ENCODE data around the gene INHBC. TPM values are rescaled to one million over a fixed set of nuclear protein-coding genes. Genes with fewer than 3 reads are reported as not detected.
"Not testable (repeated sequence)": the region's sequence is repeated elsewhere in the genome, so short reads cannot be mapped to it uniquely, and the experiment has no call there.

Gene INHBC
- total RNA-seq, 4 donors from 2014 or later, result 0.20 to 0.35 TPM; not detected in 2

GRCh38 chr12:57416039-57416996 is 18.3 kb upstream of the INHBC start:
- no peaks in the 10 kb centered on the region for H3K9me3 ChIP-seq
- ATAC-seq, result peak in 1 of 2 donors; percentile 81
- no peak overlapping the region for H3K4me3 ChIP-seq
- no peak for DNase-seq
- no peaks in the 10 kb centered on the region for H3K36me3 ChIP-seq
- intact Hi-C loops (cut with DNase I; ENCODE audit: low total_unique reads), result loop anchor here (5.0 kb wide), 1 partner anchor 36 kb away; no protein-coding TSS in a partner anchor
- H3K4me1 ChIP-seq, result peaks cover 10% of the 10 kb centered on the region in 2 donors
- H3K27me3 ChIP-seq, result no peaks in the 10 kb centered on the region
- peak overlapping the region in 2 of 4 donors; percentile 45 to 56 for H3K27ac ChIP-seq
- TF ChIP-seq POLR2A (IDR thresholded peaks at IDR 0.05) (no peak), CTCF (IDR thresholded peaks at IDR 0.05 in 4 of 5, conservative IDR thresholded peaks at IDR 0.05 in 1 of 5) (no peak)
- in situ Hi-C loops (cut with MboI; ENCODE audit: low sequenced_read_pairs in 4 of 4), result no loop called here

GRCh38 chr12:57418255-57418654 is 16.3 kb upstream of the INHBC start:
- ATAC-seq (no peak), DNase-seq (no peak)
- Histone ChIP-seq H3K36me3 (no peaks in the 10 kb centered on the region), H3K4me3 (no peak overlapping the region), H3K4me1 (peaks cover 10% of the 10 kb centered on the region in 2 donors), H3K27me3 (no peaks in the 10 kb centered on the region), H3K9me3 (no peaks in the 10 kb centered on the region), H3K27ac (no peak overlapping the region)
- intact Hi-C loops (cut with DNase I; ENCODE audit: low total_unique reads) (loop anchor here (5.0 kb wide), 1 partner anchor 34 kb away; no protein-coding TSS in a partner anchor), in situ Hi-C loops (cut with MboI; ENCODE audit: low sequenced_read_pairs in 4 of 4) (no loop called here)
- no peak for TF ChIP-seq POLR2A (IDR thresholded peaks at IDR 0.05)
- TF ChIP-seq CTCF (IDR thresholded peaks at IDR 0.05 in 4 of 5, conservative IDR thresholded peaks at IDR 0.05 in 1 of 5), result no peak

- intact Hi-C loops (cut with DNase I; ENCODE audit: low total_unique reads), result loop anchor here (5.0 kb wide), 1 partner anchor 33 kb away; no protein-coding TSS in a partner anchor
- no peak for DNase-seq
- TF ChIP-seq CTCF (IDR thresholded peaks at IDR 0.05 in 4 of 5, conservative IDR thresholded peaks at IDR 0.05 in 1 of 5) (no peak), POLR2A (IDR thresholded peaks at IDR 0.05) (no peak)
- Histone ChIP-seq H3K27ac (no peak overlapping the region), H3K27me3 (no peaks in the 10 kb centered on the region), H3K4me1 (peaks cover 6 to 10% of the 10 kb centered on the region in 2 donors), H3K36me3 (no peaks in the 10 kb centered on the region), H3K9me3 (no peaks in the 10 kb centered on the region), H3K4me3 (no peak overlapping the region)
- ATAC-seq, result no peak
- in situ Hi-C loops (cut with MboI; ENCODE audit: low sequenced_read_pairs in 4 of 4), result no loop called here
These were observed 15.1 kb upstream of the INHBC start for GRCh38 chr12:57419495-57419894.

GRCh38 chr12:57420482-57420881 is 14.1 kb upstream of the INHBC start:
- Histone ChIP-seq H3K27ac (no peak overlapping the region), H3K4me3 (no peak overlapping the region), H3K4me1 (peaks cover 5 to 10% of the 10 kb centered on the region in 2 donors), H3K36me3 (no peaks in the 10 kb centered on the region), H3K9me3 (no peaks in the 10 kb centered on the region), H3K27me3 (no peaks in the 10 kb centered on the region)
- TF ChIP-seq CTCF (IDR thresholded peaks at IDR 0.05 in 4 of 5, conservative IDR thresholded peaks at IDR 0.05 in 1 of 5), result no peak
- no peak for TF ChIP-seq POLR2A (IDR thresholded peaks at IDR 0.05)
- ATAC-seq (no peak), DNase-seq (no peak)
- in situ Hi-C loops (cut with MboI; ENCODE audit: low sequenced_read_pairs in 4 of 4), result no loop called here
- intact Hi-C loops (cut with DNase I; ENCODE audit: low total_unique reads), result no loop called here

GRCh38 chr12:57426948-57427347 is 7.6 kb upstream of the INHBC start:
- in situ Hi-C loops (cut with MboI; ENCODE audit: low sequenced_read_pairs in 4 of 4), result loop anchor here in 1 of 4 donors (25.0 kb wide), 1 partner anchor 165 kb away; the partner anchor contains the start of gene STAC3

More at GRCh38 chr12:57426948-57427347, 7.6 kb upstream of the INHBC start:
- H3K27ac ChIP-seq; H3K9me3 ChIP-seq; ATAC-seq; H3K27me3 ChIP-seq; DNase-seq; H3K4me3 ChIP-seq; intact Hi-C loops (cut with DNase I; ENCODE audit: low total_unique reads); H3K36me3 ChIP-seq: not testable (repeated sequence)
- H3K4me1 ChIP-seq, result peaks cover 6 to 14% of the 10 kb centered on the region in 2 donors
